ENCODE results near the gene SVIL.

- TF ChIP-seq YY1 (IDR thresholded peaks at IDR 0.05; ENCODE audit: insufficient read depth, insufficient read length) (no peak), SUZ12 (IDR thresholded peaks at IDR 0.05; ENCODE audit: extremely low read depth, insufficient read depth, insufficient read length) (no peak)
These were observed 100.2 kb downstream of the SVIL start for GRCh38 chr10:29534590-29534989.
